Activated CD4-positive, alpha-beta T cell treated with anti-CD3 and anti-CD28 coated beads for 36 hours (primary cell): ENCODE results near the gene GLIS1. TPM values are rescaled to one million over a fixed set of nuclear protein-coding genes. Genes with fewer than 3 reads are reported as not detected.

Experiments
- ATAC-seq: fragments of 200-7000 bp; cut with Tn5 transposase; one replicate; pipeline ENCODE4 v1.10.0; 2021; ENCODE audit warnings: mild to moderate bottlenecking, moderate library complexity
- CTCF ChIA-PET: fragments of 350-600 bp; sonication (Branson Sonifier 250); formaldehyde crosslinking; loops from one replicate; lab custom pipeline; 2021; ENCODE audit warnings: antibody characterized with exemption; lab: Charles Lee
- POLR2A ChIA-PET: fragments of 350-600 bp; sonication (Branson Sonifier 250); formaldehyde crosslinking; loops from one replicate; lab custom pipeline; 2021; ENCODE audit warnings: antibody characterized with exemption, inconsistent platforms; lab: Charles Lee
- DNase-seq: peaks from one replicate; pipeline ENCODE4 v3.0.0-alpha.2; 2020
- H3K27ac Mint-ChIP-seq: one replicate; pipeline ENCODE4 v1.8.0; 2021; ENCODE audit warnings: mixed read lengths
- H3K27me3 Mint-ChIP-seq: one replicate; pipeline ENCODE4 v1.8.0; 2021; ENCODE audit warnings: mixed read lengths
- H3K36me3 Mint-ChIP-seq: one replicate; pipeline ENCODE4 v1.8.0; 2021; ENCODE audit warnings: low read depth, mixed read lengths
- H3K4me1 Mint-ChIP-seq: one replicate; pipeline ENCODE4 v1.8.0; 2021; ENCODE audit warnings: mixed read lengths
- H3K4me3 Mint-ChIP-seq: one replicate; pipeline ENCODE4 v1.8.0; 2021; ENCODE audit warnings: mild to moderate bottlenecking, moderate library complexity, mixed read lengths
- H3K9me3 Mint-ChIP-seq: one replicate; pipeline ENCODE4 v1.8.0; 2021; ENCODE audit warnings: low read depth, mixed read lengths
- intact Hi-C, 2 experiments: fragments of 100-400 bp; cut with DNase I in 1 of 2; cut with micrococcal nuclease in 1 of 2; formaldehyde crosslinking; loops; one replicate each; pipeline versions ENCODE4 v1.14.2 to v1.15.1; 2022 to 2024; cut with DNase I, micrococcal nuclease
- total RNA-seq, 2 experiments: library from RNA; stranded (reverse); gene quantifications; one replicate each; pipeline ENCODE4 v1.2.3, GENCODE V29; 2021

Gene GLIS1
- total RNA-seq, 2 experiments from 2014 or later = not detected

DNA sequence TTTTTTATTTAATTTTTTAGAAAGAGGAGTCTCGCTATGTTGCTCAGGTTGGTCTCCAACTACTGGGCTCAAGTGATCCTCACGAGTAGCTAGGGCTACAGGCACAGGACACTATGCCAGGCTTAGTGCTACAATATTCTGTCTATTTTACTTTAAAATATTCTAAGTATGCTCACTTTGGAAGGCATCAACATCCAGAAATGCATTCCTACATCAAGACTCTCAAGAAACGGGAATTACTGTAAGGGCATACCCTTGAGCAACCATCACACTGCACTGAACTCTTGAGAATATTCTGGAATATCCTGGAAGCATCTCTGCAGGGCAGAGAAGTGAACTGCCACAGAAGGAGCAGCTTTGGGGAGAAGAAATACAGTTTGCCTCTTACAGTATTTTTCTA lies 280.3 kb downstream of the GLIS1 start:
- ChIA-PET POLR2A (no interaction called here), CTCF (interaction anchor here (0.6 kb wide), 1 partner anchor 37 kb away, joined by 3 read pairs; no protein-coding TSS in a partner anchor)
- no peaks in the 10 kb centered on the region for H3K4me1 Mint-ChIP-seq
- no peaks in the 10 kb centered on the region for H3K9me3 Mint-ChIP-seq
- DNase-seq (no peak), ATAC-seq (no peak)
- H3K4me3 Mint-ChIP-seq = no peak overlapping the region
- H3K27me3 Mint-ChIP-seq = peaks cover 2% of the 10 kb centered on the region
- intact Hi-C loops = no loop called here
- H3K27ac Mint-ChIP-seq = no peak overlapping the region
- no peaks in the 10 kb centered on the region for H3K36me3 Mint-ChIP-seq

Other genes with a start within 250 kb of the GLIS1 start
- gene NDC1, start 99.1 kb upstream of the GLIS1 start, total RNA-seq = 10 to 100 TPM; 31.2 to 38.5 TPM
- 10 to 100 TPM; 19.0 to 24.4 TPM for gene YIPF1, start 150.6 kb upstream of the GLIS1 start, total RNA-seq
- gene DIO1, start 155.0 kb upstream of the GLIS1 start, total RNA-seq = not detected
- gene IFT25, start 206.5 kb upstream of the GLIS1 start, total RNA-seq = 10 to 100 TPM; 56.6 to 62.0 TPM
- gene LRRC42, start 207.2 kb upstream of the GLIS1 start, total RNA-seq = 10 to 100 TPM; 25.4 to 31.3 TPM